Brain pericyte (primary cell): Measurements from ENCODE around the gene PIPOX.

Experiments
- DNase-seq: peaks from one replicate; pipeline ENCODE4 v3.0.0-alpha.2; 2012; ENCODE audit warnings: low read depth, low spot score

Gene PIPOX

GRCh38 chr17:29099527-29099926 lies 56.6 kb downstream of the PIPOX start:
- no peak for DNase-seq

DNA sequence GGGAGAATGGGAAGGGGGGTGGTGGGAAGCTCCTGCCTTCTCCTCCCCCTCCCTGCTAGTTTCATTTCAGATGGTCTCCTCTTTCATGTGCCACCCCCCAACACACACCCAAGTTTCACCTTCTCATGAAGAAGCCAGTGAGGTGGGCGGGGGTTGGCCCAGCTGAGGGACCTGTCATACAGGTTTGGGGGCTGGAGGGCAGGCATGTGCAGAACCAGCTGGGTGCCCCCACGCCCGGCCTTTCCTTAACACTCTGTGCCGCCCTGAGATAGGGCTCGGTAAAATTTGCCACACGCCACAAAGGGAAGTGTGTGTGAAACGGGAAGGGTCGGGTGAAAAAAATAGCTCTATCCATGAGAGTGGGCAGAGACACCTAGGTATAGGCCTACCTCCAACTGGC lies 57.4 kb downstream of the PIPOX start:
- no peak for DNase-seq

DNA sequence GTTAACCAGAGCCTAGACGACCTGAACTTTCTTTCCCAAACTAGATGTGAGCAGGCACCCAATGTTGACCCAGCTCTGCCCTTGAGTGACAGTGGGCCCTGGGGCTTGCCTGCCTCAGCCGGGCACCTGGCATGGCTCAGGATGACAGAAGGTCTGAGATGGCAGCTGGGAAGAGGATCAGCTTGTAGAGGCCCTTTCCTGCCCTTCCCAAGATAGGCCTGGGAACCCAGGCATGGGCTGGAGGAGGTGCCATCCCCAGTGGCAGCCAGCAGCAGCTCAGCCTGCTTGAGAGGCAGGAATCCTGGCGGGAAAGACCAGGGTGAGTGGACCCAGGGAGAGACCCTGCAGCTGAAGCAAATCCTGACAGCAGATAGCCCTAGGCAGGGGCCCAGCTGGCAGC lies 59.1 kb downstream of the PIPOX start:
- no peak for DNase-seq

GRCh38 chr17:29102741-29103181 lies 59.8 kb downstream of the PIPOX start:
- no peak for DNase-seq

GRCh38 chr17:29103341-29103740 lies 60.4 kb downstream of the PIPOX start:
- no peak for DNase-seq
